C1 segment of cervical spinal cord (tissue), 14 donors: Measurements from ENCODE around the gene OR4F29.
"Not testable (repeated sequence)": the region's sequence is repeated elsewhere in the genome, so short reads cannot be mapped to it uniquely, and the experiment has no call there.

Experiments used
- DNase-seq, 14 donors: peaks; one replicate each; lab custom pipeline; 2025; lab: John Stamatoyannopoulos, UW

OR4F29 gene

GRCh38 chr1:451578-451977 lies at the start of gene OR4F29:
OR4F29 (minus strand) TSS chr1:451678; CDS start chr1:451678, 0 bp downstream.
- DNase-seq = not testable (repeated sequence)
